Fibroblast of pulmonary artery (primary cell): ENCODE results near the gene ANKS3.

Experiments used
- DNase-seq: peaks from one replicate; pipeline ENCODE4 v3.0.0-alpha.2; 2010; ENCODE audit warnings: low read depth
- H3K4me3 ChIP-seq: replicated peaks from 2 replicates; pipeline ENCODE4 v1.5.1; 2011; ENCODE audit warnings: low read depth, mild to moderate bottlenecking, control low read depth, low read length, moderate library complexity
- CTCF ChIP-seq: IDR thresholded peaks from 2 replicates; pipeline ENCODE4 v1.5.1; 2011; ENCODE audit warnings: mild to moderate bottlenecking, control low read depth, low read length, inconsistent platforms; ENCODE audit errors: missing control alignments

ANKS3 gene

GRCh38 chr16:4687946-4688673, 46.0 kb downstream of the ANKS3 start:
- no peak overlapping the region for H3K4me3 ChIP-seq
- no peak for TF ChIP-seq CTCF
- no peak for DNase-seq

GRCh38 chr16:4687416-4687815, 46.7 kb downstream of the ANKS3 start:
- no peak overlapping the region for H3K4me3 ChIP-seq
- no peak for DNase-seq
- no peak for TF ChIP-seq CTCF

GRCh38 chr16:4686497-4687210, 47.4 kb downstream of the ANKS3 start:
- no peak for TF ChIP-seq CTCF
- no peak for DNase-seq
- H3K4me3 ChIP-seq: no peak overlapping the region

GRCh38 chr16:4685776-4686496, 48.1 kb downstream of the ANKS3 start:
- no peak overlapping the region for H3K4me3 ChIP-seq
- no peak for DNase-seq
- TF ChIP-seq CTCF: no peak

GRCh38 chr16:4685292-4685691, 48.8 kb downstream of the ANKS3 start:
- no peak for DNase-seq
- H3K4me3 ChIP-seq: no peak overlapping the region
- no peak for TF ChIP-seq CTCF

GRCh38 chr16:4684763-4685162, 49.3 kb downstream of the ANKS3 start:
- no peak for TF ChIP-seq CTCF
- no peak for DNase-seq

More at GRCh38 chr16:4684763-4685162, 49.3 kb downstream of the ANKS3 start:
- no peak overlapping the region for H3K4me3 ChIP-seq
